HEK293 (cell line): ENCODE measurements around the gene S100A11.

Experiments used
- BCL11A ChIP-seq: fragments of 450-650 bp; formaldehyde crosslinking; IDR thresholded peaks from 2 replicates; pipeline ENCODE4 v1.5.1; 2016; ENCODE audit warnings: low read depth, missing biosample characterization, missing genetic modification characterization
- GLIS1 ChIP-seq: fragments of 450-650 bp; formaldehyde crosslinking; IDR thresholded peaks from 2 replicates; pipeline ENCODE4 v1.5.1; 2016; ENCODE audit warnings: missing biosample characterization, missing genetic modification characterization
- HIC1 ChIP-seq: fragments of 450-650 bp; formaldehyde crosslinking; IDR thresholded peaks from 2 replicates; pipeline ENCODE4 v1.5.1; 2016; ENCODE audit warnings: missing biosample characterization, missing genetic modification characterization
- INSM2 ChIP-seq: fragments of 450-650 bp; formaldehyde crosslinking; IDR thresholded peaks from 2 replicates; pipeline ENCODE4 v1.5.1; 2016; ENCODE audit warnings: missing biosample characterization, missing genetic modification characterization
- KLF7 ChIP-seq: fragments of 450-650 bp; formaldehyde crosslinking; IDR thresholded peaks from 2 replicates; pipeline ENCODE4 v1.5.1; 2016; ENCODE audit warnings: missing biosample characterization, missing genetic modification characterization, borderline replicate concordance
- SCRT2 ChIP-seq: fragments of 450-650 bp; formaldehyde crosslinking; IDR thresholded peaks from 2 replicates; pipeline ENCODE4 v1.5.1; 2016; ENCODE audit warnings: missing biosample characterization, missing genetic modification characterization
- SP2 ChIP-seq: fragments of 450-650 bp; formaldehyde crosslinking; IDR thresholded peaks from 2 replicates; pipeline ENCODE4 v1.5.1; 2016; ENCODE audit warnings: missing biosample characterization, missing genetic modification characterization
- YY1 ChIP-seq: fragments of 450-650 bp; formaldehyde crosslinking; IDR thresholded peaks from 2 replicates; pipeline ENCODE4 v1.5.1; 2018; ENCODE audit warnings: missing biosample characterization, missing genetic modification characterization
- ZBTB1 ChIP-seq: fragments of 450-650 bp; formaldehyde crosslinking; IDR thresholded peaks from 2 replicates; pipeline ENCODE4 v1.5.1; 2016; ENCODE audit warnings: missing biosample characterization, missing genetic modification characterization
- ZBTB11 ChIP-seq: fragments of 450-650 bp; formaldehyde crosslinking; conservative IDR thresholded peaks from 2 replicates; pipeline ENCODE4 v1.5.1; 2016; ENCODE audit warnings: low read depth, missing biosample characterization, missing genetic modification characterization
- ZIC2 ChIP-seq: fragments of 450-650 bp; formaldehyde crosslinking; IDR thresholded peaks from 2 replicates; pipeline ENCODE4 v1.5.1; 2016; ENCODE audit warnings: missing biosample characterization, missing genetic modification characterization
- ZNF121 ChIP-seq: fragments of 450-650 bp; formaldehyde crosslinking; IDR thresholded peaks from 2 replicates; pipeline ENCODE4 v1.5.1; 2016; ENCODE audit warnings: missing biosample characterization, missing genetic modification characterization
- ZNF202 ChIP-seq: fragments of 450-650 bp; formaldehyde crosslinking; IDR thresholded peaks from 2 replicates; pipeline ENCODE4 v1.5.1; 2016; ENCODE audit warnings: missing biosample characterization, missing genetic modification characterization, borderline replicate concordance
- ZNF248 ChIP-seq: fragments of 450-650 bp; formaldehyde crosslinking; IDR thresholded peaks from 2 replicates; pipeline ENCODE4 v1.5.1; 2017; ENCODE audit warnings: missing biosample characterization, missing genetic modification characterization
- ZNF362 ChIP-seq: fragments of 450-650 bp; formaldehyde crosslinking; IDR thresholded peaks from 2 replicates; pipeline ENCODE4 v1.5.1; 2016; ENCODE audit warnings: missing biosample characterization, missing genetic modification characterization
- ZNF37A ChIP-seq: fragments of 450-650 bp; IDR thresholded peaks from 2 replicates; pipeline ENCODE4 v1.5.1; 2018; ENCODE audit warnings: missing biosample characterization, missing genetic modification characterization
- ZNF501 ChIP-seq: fragments of 450-650 bp; formaldehyde crosslinking; IDR thresholded peaks from 2 replicates; pipeline ENCODE4 v1.5.1; 2016; ENCODE audit warnings: missing biosample characterization, missing genetic modification characterization
- ZNF510 ChIP-seq: fragments of 450-650 bp; formaldehyde crosslinking; IDR thresholded peaks from 2 replicates; pipeline ENCODE4 v1.5.1; 2018; ENCODE audit warnings: mild to moderate bottlenecking, missing genetic modification characterization, missing biosample characterization; ENCODE audit not compliant: insufficient replicate concordance
- ZNF518A ChIP-seq: fragments of 450-650 bp; formaldehyde crosslinking; conservative IDR thresholded peaks from 2 replicates; pipeline ENCODE4 v1.5.1; 2016; ENCODE audit warnings: low read depth, missing biosample characterization, missing genetic modification characterization
- ZNF654 ChIP-seq: fragments of 450-650 bp; formaldehyde crosslinking; IDR thresholded peaks from 2 replicates; pipeline ENCODE4 v1.5.1; 2016; ENCODE audit warnings: low read depth, missing biosample characterization, missing genetic modification characterization
- ZNF776 ChIP-seq: fragments of 450-650 bp; formaldehyde crosslinking; IDR thresholded peaks from 2 replicates; pipeline ENCODE4 v1.5.0; 2017; ENCODE audit warnings: missing biosample characterization, missing genetic modification characterization, borderline replicate concordance
- ZSCAN4 ChIP-seq: fragments of 450-650 bp; formaldehyde crosslinking; IDR thresholded peaks from 2 replicates; pipeline ENCODE4 v1.5.1; 2017; ENCODE audit warnings: missing biosample characterization, missing genetic modification characterization
- ZSCAN5A ChIP-seq: fragments of 450-650 bp; formaldehyde crosslinking; IDR thresholded peaks from 2 replicates; pipeline ENCODE4 v1.5.1; 2016; ENCODE audit warnings: missing biosample characterization, missing genetic modification characterization

S100A11 gene

GRCh38 chr1:152029144-152029928 is 7.5 kb downstream of the S100A11 start (continued):
- TF ChIP-seq ZBTB11 (tag by site-specific recombination), result no peak
- TF ChIP-seq INSM2 (tag by site-specific recombination), result no peak
- peak; percentile 57 for TF ChIP-seq ZNF362 (tag by site-specific recombination)
- no peak for TF ChIP-seq BCL11A
- no peak for TF ChIP-seq ZNF121 (tag by site-specific recombination)
- no peak for TF ChIP-seq GLIS1 (tag by site-specific recombination)
- TF ChIP-seq ZNF654 (tag by site-specific recombination), result no peak
- no peak for TF ChIP-seq SCRT2 (tag by site-specific recombination)
- TF ChIP-seq ZBTB1 (tag by site-specific recombination), result no peak
- TF ChIP-seq ZNF518A, result peak; percentile 68
- TF ChIP-seq YY1 (tag by site-specific recombination), result no peak
- no peak for TF ChIP-seq ZNF202 (tag by site-specific recombination)
- no peak for TF ChIP-seq ZNF37A (tag by site-specific recombination)
- TF ChIP-seq ZNF510 (tag by site-specific recombination), result no peak
- TF ChIP-seq ZNF501 (tag by site-specific recombination), result no peak
- no peak for TF ChIP-seq KLF7 (tag by site-specific recombination)
- no peak for TF ChIP-seq ZIC2
- TF ChIP-seq ZNF248, result no peak
- no peak for TF ChIP-seq SP2 (tag by site-specific recombination)
- TF ChIP-seq ZSCAN4 (tag by site-specific recombination), result no peak
- TF ChIP-seq ZSCAN5A (tag by site-specific recombination), result no peak
- no peak for TF ChIP-seq HIC1 (tag by site-specific recombination)
- TF ChIP-seq ZNF776 (tag by site-specific recombination), result no peak
